Neural cell (in vitro differentiated cells): Measurements from ENCODE around the gene TENT5D. TPM values are rescaled to one million over a fixed set of nuclear protein-coding genes. Genes with fewer than 3 reads are reported as not detected.

Experiments used
- H2AFZ ChIP-seq: fragments of 200-600, 300-800 bp; sonication (generic), shearing (Covaris generic); 2 replicates; pipeline ENCODE4 v1.6.0; 2014; ENCODE audit warnings: low read depth, mild to moderate bottlenecking, antibody characterized with exemption, low read length, moderate library complexity
- H3F3A ChIP-seq: fragments of 200-600 bp; shearing (Covaris generic); 2 replicates; pipeline ENCODE4 v1.6.1; 2016; ENCODE audit warnings: mild to moderate bottlenecking, moderate library complexity, mixed read lengths, antibody characterized with exemption, low read length; ENCODE audit not compliant: insufficient read depth, poor library complexity, severe bottlenecking
- H3K27ac ChIP-seq: fragments of 200-600, 300-800 bp; sonication (generic), shearing (Covaris generic); 2 replicates; pipeline ENCODE4 v1.5.1; 2014; ENCODE audit warnings: mild to moderate bottlenecking, low read length, moderate library complexity
- H3K27me3 ChIP-seq: fragments of 300-800, 200-600 bp; sonication (generic), shearing (Covaris generic); 2 replicates; pipeline ENCODE4 v1.6.0; 2014; ENCODE audit warnings: mild to moderate bottlenecking, low read depth, low read length, moderate library complexity; ENCODE audit not compliant: insufficient read depth
- H3K36me3 ChIP-seq: fragments of 300-800, 200-600 bp; sonication (generic), shearing (Covaris generic); 2 replicates; pipeline ENCODE4 v1.5.1; 2014; ENCODE audit warnings: mild to moderate bottlenecking, antibody characterized with exemption, low read length, moderate library complexity; ENCODE audit not compliant: insufficient read depth
- H3K4me2 ChIP-seq: fragments of 300-800, 200-600 bp; sonication (generic), shearing (Covaris generic); 2 replicates; pipeline ENCODE4 v1.6.0; 2014; ENCODE audit warnings: mild to moderate bottlenecking, low read length
- H3K4me3 ChIP-seq: fragments of 300-800, 200-600 bp; sonication (generic), shearing (Covaris generic); 2 replicates; pipeline ENCODE4 v1.5.1; 2014; ENCODE audit warnings: mild to moderate bottlenecking, low read length, moderate library complexity
- H3K79me2 ChIP-seq: fragments of 200-600 bp; shearing (Covaris generic); replicated peaks from 2 replicates; pipeline ENCODE4 v1.6.0; 2014; ENCODE audit warnings: mild to moderate bottlenecking, low read length, moderate library complexity; ENCODE audit not compliant: insufficient read depth
- H3K9ac ChIP-seq: fragments of 300-800, 200-600 bp; sonication (generic), shearing (Covaris generic); 2 replicates; pipeline ENCODE4 v1.6.1; 2016; ENCODE audit warnings: mild to moderate bottlenecking, low read length, mixed read lengths
- H3K9me2 ChIP-seq: fragments of 200-600 bp; shearing (Covaris generic); 2 replicates; pipeline ENCODE4 v1.6.1; 2016; ENCODE audit warnings: mild to moderate bottlenecking, low read length, mixed read lengths; ENCODE audit not compliant: insufficient read depth
- H3K9me3 ChIP-seq: fragments of 200-600, 300-800 bp; sonication (generic), shearing (Covaris generic); 2 replicates; pipeline ENCODE4 v1.6.1; 2016; ENCODE audit warnings: mild to moderate bottlenecking, mixed run types, low read length, moderate library complexity, mixed read lengths
- H4K20me1 ChIP-seq: fragments of 200-600 bp; shearing (Covaris generic); 2 replicates; pipeline ENCODE4 v1.6.1; 2016; ENCODE audit warnings: mild to moderate bottlenecking, mixed run types; ENCODE audit not compliant: insufficient read depth
- EP300 ChIP-seq: fragments of 450-650 bp; conservative IDR thresholded peaks from 2 replicates; pipeline ENCODE4 v1.6.1; 2014; ENCODE audit warnings: antibody characterized with exemption, mild to moderate bottlenecking, moderate library complexity; ENCODE audit not compliant: poor library complexity, severe bottlenecking
- EZH2 ChIP-seq: fragments of 200-600, 300-800 bp; shearing (Covaris generic), sonication (generic); IDR thresholded peaks from 2 replicates; pipeline ENCODE4 v1.6.1; 2014; ENCODE audit warnings: antibody characterized with exemption, low read length, borderline replicate concordance, mild to moderate bottlenecking; ENCODE audit not compliant: insufficient read depth, poor library complexity, severe bottlenecking
- MXI1 ChIP-seq: fragments of 450-650 bp; conservative IDR thresholded peaks from 2 replicates; pipeline ENCODE4 v1.6.1; 2014; ENCODE audit warnings: antibody characterized with exemption, mild to moderate bottlenecking; ENCODE audit not compliant: poor library complexity, severe bottlenecking
- POLR2AphosphoS5 ChIP-seq: IDR thresholded peaks from 2 replicates; pipeline ENCODE4 v1.6.1; 2012
- RAD21 ChIP-seq: fragments of 450-650 bp; conservative IDR thresholded peaks from 2 replicates; pipeline ENCODE4 v1.6.1; 2014; ENCODE audit warnings: antibody characterized with exemption, mild to moderate bottlenecking, moderate library complexity
- REST ChIP-seq: IDR thresholded peaks from 2 replicates; pipeline ENCODE4 v1.6.1; 2012; ENCODE audit warnings: borderline replicate concordance
- SMC3 ChIP-seq: fragments of 450-650 bp; conservative IDR thresholded peaks from 2 replicates; pipeline ENCODE4 v1.6.1; 2014; ENCODE audit warnings: antibody characterized with exemption, mild to moderate bottlenecking, moderate library complexity; ENCODE audit not compliant: poor library complexity
- TAF1 ChIP-seq: IDR thresholded peaks from 2 replicates; pipeline ENCODE4 v1.6.1; 2012; ENCODE audit warnings: low read depth
- polyA plus RNA-seq: library from polyadenylated mRNA; depleted of rRNA; stranded (reverse); fragments of >200 nt; gene quantifications from 2 replicates; pipeline ENCODE4 v1.2.3, GENCODE V29; 2014
- TF ChIP-seq, protein P1 (sequence below): fragments of 450-650 bp; IDR thresholded peaks from 2 replicates; pipeline ENCODE4 v1.5.1; 2014; ENCODE audit warnings: antibody characterized with exemption, mild to moderate bottlenecking, moderate library complexity; ENCODE audit not compliant: poor library complexity, severe bottlenecking

The TENT5D gene
- polyA plus RNA-seq, 1 donor from 2014 or later: not detected

GRCh38 chrX:80423744-80424143 is 3.5 kb downstream of the TENT5D start:
- Histone ChIP-seq H3K9me2 (no peaks in the 10 kb centered on the region), H3K4me3 (no peak overlapping the region), H3K9ac (no peak overlapping the region), H3K36me3 (no peaks in the 10 kb centered on the region), H3K4me2 (no peak overlapping the region), H3K27ac (no peak overlapping the region), H3F3A (no peaks in the 10 kb centered on the region), H3K27me3 (no peaks in the 10 kb centered on the region), H3K9me3 (no peaks in the 10 kb centered on the region), H2AFZ (no peak overlapping the region), H3K79me2 (no peaks in the 10 kb centered on the region), H4K20me1 (no peaks in the 10 kb centered on the region)
- TF ChIP-seq RAD21 (no peak), EP300 (no peak), TAF1 (no peak), EZH2 (no peak), SMC3 (no peak), REST (no peak), POLR2AphosphoS5 (no peak), MXI1 (no peak)
- TF ChIP-seq, protein P1, sequence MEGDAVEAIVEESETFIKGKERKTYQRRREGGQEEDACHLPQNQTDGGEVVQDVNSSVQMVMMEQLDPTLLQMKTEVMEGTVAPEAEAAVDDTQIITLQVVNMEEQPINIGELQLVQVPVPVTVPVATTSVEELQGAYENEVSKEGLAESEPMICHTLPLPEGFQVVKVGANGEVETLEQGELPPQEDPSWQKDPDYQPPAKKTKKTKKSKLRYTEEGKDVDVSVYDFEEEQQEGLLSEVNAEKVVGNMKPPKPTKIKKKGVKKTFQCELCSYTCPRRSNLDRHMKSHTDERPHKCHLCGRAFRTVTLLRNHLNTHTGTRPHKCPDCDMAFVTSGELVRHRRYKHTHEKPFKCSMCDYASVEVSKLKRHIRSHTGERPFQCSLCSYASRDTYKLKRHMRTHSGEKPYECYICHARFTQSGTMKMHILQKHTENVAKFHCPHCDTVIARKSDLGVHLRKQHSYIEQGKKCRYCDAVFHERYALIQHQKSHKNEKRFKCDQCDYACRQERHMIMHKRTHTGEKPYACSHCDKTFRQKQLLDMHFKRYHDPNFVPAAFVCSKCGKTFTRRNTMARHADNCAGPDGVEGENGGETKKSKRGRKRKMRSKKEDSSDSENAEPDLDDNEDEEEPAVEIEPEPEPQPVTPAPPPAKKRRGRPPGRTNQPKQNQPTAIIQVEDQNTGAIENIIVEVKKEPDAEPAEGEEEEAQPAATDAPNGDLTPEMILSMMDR: no peak

- no peaks in the 10 kb centered on the region for H3K27me3 ChIP-seq
- no peak overlapping the region for H2AFZ ChIP-seq
- H3K79me2 ChIP-seq: no peaks in the 10 kb centered on the region
- no peaks in the 10 kb centered on the region for H3K36me3 ChIP-seq
- TF ChIP-seq SMC3 (no peak), MXI1 (no peak), EZH2 (no peak)
- no peak overlapping the region for H3K4me3 ChIP-seq
- H3K27ac ChIP-seq: no peak overlapping the region
- no peaks in the 10 kb centered on the region for H3F3A ChIP-seq
- no peaks in the 10 kb centered on the region for H3K9me2 ChIP-seq
- H3K9ac ChIP-seq: no peak overlapping the region
- no peaks in the 10 kb centered on the region for H3K9me3 ChIP-seq
- H3K4me2 ChIP-seq: no peak overlapping the region
- H4K20me1 ChIP-seq: no peaks in the 10 kb centered on the region
These were observed 10.7 kb downstream of the TENT5D start for GRCh38 chrX:80430826-80431504.

DNA sequence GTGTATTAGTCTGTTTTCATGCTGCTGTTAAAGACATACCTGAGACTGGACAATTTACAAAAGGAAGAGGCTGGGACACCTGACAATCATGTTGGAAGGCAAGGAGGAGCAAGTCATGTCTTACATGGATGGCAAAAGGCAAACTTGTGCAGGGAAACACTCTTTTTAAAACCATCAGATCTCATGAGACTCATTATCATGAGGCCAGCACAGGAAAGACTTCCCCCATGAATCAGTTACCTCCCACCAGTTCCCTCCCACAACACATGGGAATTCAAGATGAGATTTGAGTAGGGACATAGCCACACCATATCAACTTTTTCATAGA is 11.2 kb downstream of the TENT5D start:
- H3F3A ChIP-seq: no peaks in the 10 kb centered on the region
- TF ChIP-seq SMC3: no peak
- TF ChIP-seq TAF1: no peak
- no peak for TF ChIP-seq EZH2
- TF ChIP-seq RAD21: no peak
- no peak for TF ChIP-seq POLR2AphosphoS5
- TF ChIP-seq, protein P1: no peak
- no peak for TF ChIP-seq EP300
- TF ChIP-seq REST: no peak
- TF ChIP-seq MXI1: no peak
- no peak overlapping the region for H3K4me2 ChIP-seq
- no peak overlapping the region for H2AFZ ChIP-seq
- no peaks in the 10 kb centered on the region for H3K9me3 ChIP-seq
- no peaks in the 10 kb centered on the region for H4K20me1 ChIP-seq
- H3K79me2 ChIP-seq: no peaks in the 10 kb centered on the region
- H3K27me3 ChIP-seq: no peaks in the 10 kb centered on the region
- no peak overlapping the region for H3K27ac ChIP-seq
- no peak overlapping the region for H3K9ac ChIP-seq
- H3K36me3 ChIP-seq: no peaks in the 10 kb centered on the region
- H3K4me3 ChIP-seq: no peak overlapping the region
- H3K9me2 ChIP-seq: no peaks in the 10 kb centered on the region
